GM18519 (cell line): ENCODE results near the gene FBXO42.
"Not testable (repeated sequence)": the region's sequence is repeated elsewhere in the genome, so short reads cannot be mapped to it uniquely, and the experiment has no call there.

Source experiments
- ATAC-seq: cut with Tn5 transposase; IDR thresholded peaks from one replicate; pipeline ENCODE4 v1.9.1; 2021; ENCODE audit warnings: mild to moderate bottlenecking, moderate library complexity; ENCODE audit not compliant: unreplicated experiment, low FRiP score

Gene FBXO42

GRCh38 chr1:16246239-16246638 lies 106.0 kb downstream of the FBXO42 start:
- ATAC-seq, result not testable (repeated sequence)

GRCh38 chr1:16245476-16246196 lies 106.6 kb downstream of the FBXO42 start:
- no peak for ATAC-seq

- ATAC-seq, result no peak
Measured at GRCh38 chr1:16244650-16245285, 107.5 kb downstream of the FBXO42 start.

- no peak for ATAC-seq
Measured at GRCh38 chr1:16243936-16244649, 108.2 kb downstream of the FBXO42 start.

- no peak for ATAC-seq
Measured at GRCh38 chr1:16243215-16243610, 109.1 kb downstream of the FBXO42 start.

GRCh38 chr1:16242556-16243214 lies 109.6 kb downstream of the FBXO42 start:
- no peak for ATAC-seq

- no peak for ATAC-seq
Measured at GRCh38 chr1:16241221-16241708, 111.0 kb downstream of the FBXO42 start.

GRCh38 chr1:16239972-16240491 lies 112.2 kb downstream of the FBXO42 start:
- ATAC-seq, result no peak

- ATAC-seq, result no peak
Measured at GRCh38 chr1:16237343-16237830, 114.9 kb downstream of the FBXO42 start.

GRCh38 chr1:16236511-16237342 lies 115.6 kb downstream of the FBXO42 start, which contains the start of gene CPLANE2:
TSS of gene CPLANE2 (minus strand) at chr1:16237183. CDS start at chr1:16236742, 441 bp downstream.
- peak; percentile 20 for ATAC-seq

GRCh38 chr1:16235944-16236510 lies 116.3 kb downstream of the FBXO42 start:
- peak; percentile 41 for ATAC-seq

GRCh38 chr1:16235347-16235746 lies 116.9 kb downstream of the FBXO42 start:
- ATAC-seq, result no peak

GRCh38 chr1:16233431-16233830 lies 118.8 kb downstream of the FBXO42 start:
- ATAC-seq, result no peak

GRCh38 chr1:16232316-16232710 lies 120.0 kb downstream of the FBXO42 start:
- ATAC-seq, result no peak

GRCh38 chr1:16231331-16232315 lies 120.7 kb downstream of the FBXO42 start:
- ATAC-seq, result no peak

GRCh38 chr1:16230744-16231143 lies 121.5 kb downstream of the FBXO42 start:
- ATAC-seq, result no peak

GRCh38 chr1:16229976-16230740 lies 122.1 kb downstream of the FBXO42 start:
- ATAC-seq, result no peak
